Brain microvascular endothelial cell (primary cell): Measurements from ENCODE around the gene TTLL3.

ENCODE experiments used
- DNase-seq: peaks from one replicate; pipeline ENCODE4 v3.0.0-alpha.2; 2020
- H3K27ac ChIP-seq: fragments of 250-450 bp; sonication (Bioruptor Pico); 2 replicates; pipeline ENCODE4 v1.5.1; 2020; ENCODE audit warnings: mild to moderate bottlenecking, moderate library complexity
- H3K27me3 ChIP-seq: fragments of 250-450 bp; sonication (Bioruptor Pico); replicated peaks from 2 replicates; pipeline ENCODE4 v1.5.1; 2020; ENCODE audit warnings: mild to moderate bottlenecking
- H3K36me3 ChIP-seq: fragments of 250-450 bp; sonication (Bioruptor Pico); replicated peaks from 2 replicates; pipeline ENCODE4 v1.5.1; 2020; ENCODE audit warnings: mild to moderate bottlenecking
- H3K4me3 ChIP-seq: 2 replicates; pipeline ENCODE4 v1.5.1; 2011; ENCODE audit warnings: low read depth, mild to moderate bottlenecking, control low read depth, low read length, moderate library complexity
- in situ Hi-C: cut with HindIII; loops from 2 replicates; pipeline ENCODE4 v1.10.0; 2017; ENCODE audit warnings: low sequenced_read_pairs, low pct_ligation_motif_present
- TF ChIP-seq, protein P1 (sequence below): IDR thresholded peaks from 2 replicates; pipeline ENCODE4 v1.5.1; 2011; ENCODE audit warnings: low read depth, mild to moderate bottlenecking, moderate library complexity, low read length, control low read depth, inconsistent platforms; ENCODE audit errors: missing control alignments

Gene TTLL3

DNA sequence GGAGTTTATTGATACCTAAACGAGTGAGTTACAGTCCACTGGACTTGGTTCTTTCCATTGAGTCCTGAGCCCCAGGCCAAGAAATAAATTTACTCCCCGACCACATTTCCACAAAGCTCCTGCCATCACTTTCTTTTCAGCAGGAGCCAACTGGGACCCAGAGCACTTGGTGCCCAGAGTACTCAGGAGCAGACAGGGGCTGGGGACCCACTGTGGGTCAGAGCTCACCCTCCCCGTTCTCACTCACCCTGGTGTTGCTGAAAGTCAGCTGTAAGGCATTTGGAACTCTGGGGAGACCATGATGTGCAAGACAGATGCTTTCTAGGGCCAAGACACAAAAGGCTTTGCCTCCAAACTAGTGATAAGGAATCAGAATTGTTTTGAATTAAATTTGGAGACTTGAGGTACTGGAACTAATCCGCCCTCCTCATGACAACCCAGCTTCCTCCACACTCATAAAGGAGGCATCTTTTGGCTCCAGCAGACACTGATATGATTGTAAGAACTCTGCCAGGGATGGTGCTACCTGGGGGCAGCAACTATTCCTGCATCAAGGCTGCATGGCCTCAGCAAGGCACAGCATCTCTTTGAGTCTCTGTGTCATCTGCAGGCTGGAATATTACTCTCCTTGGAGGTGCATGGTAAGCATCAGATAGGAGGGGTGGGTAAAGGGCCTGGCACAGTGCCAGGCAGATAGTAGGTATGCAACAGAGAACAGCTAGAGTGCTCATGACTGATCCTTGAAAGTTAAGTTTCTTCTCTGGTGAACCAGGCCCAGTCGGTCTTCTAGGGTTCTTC lies 33.0 kb upstream of the TTLL3 start:
- TF ChIP-seq, protein P1, sequence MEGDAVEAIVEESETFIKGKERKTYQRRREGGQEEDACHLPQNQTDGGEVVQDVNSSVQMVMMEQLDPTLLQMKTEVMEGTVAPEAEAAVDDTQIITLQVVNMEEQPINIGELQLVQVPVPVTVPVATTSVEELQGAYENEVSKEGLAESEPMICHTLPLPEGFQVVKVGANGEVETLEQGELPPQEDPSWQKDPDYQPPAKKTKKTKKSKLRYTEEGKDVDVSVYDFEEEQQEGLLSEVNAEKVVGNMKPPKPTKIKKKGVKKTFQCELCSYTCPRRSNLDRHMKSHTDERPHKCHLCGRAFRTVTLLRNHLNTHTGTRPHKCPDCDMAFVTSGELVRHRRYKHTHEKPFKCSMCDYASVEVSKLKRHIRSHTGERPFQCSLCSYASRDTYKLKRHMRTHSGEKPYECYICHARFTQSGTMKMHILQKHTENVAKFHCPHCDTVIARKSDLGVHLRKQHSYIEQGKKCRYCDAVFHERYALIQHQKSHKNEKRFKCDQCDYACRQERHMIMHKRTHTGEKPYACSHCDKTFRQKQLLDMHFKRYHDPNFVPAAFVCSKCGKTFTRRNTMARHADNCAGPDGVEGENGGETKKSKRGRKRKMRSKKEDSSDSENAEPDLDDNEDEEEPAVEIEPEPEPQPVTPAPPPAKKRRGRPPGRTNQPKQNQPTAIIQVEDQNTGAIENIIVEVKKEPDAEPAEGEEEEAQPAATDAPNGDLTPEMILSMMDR: no peak
- Histone ChIP-seq H3K36me3 (peaks cover 12% of the 10 kb centered on the region), H3K4me3 (no peak overlapping the region), H3K27me3 (no peaks in the 10 kb centered on the region), H3K27ac (no peak overlapping the region)
- in situ Hi-C loops: no loop called here
- DNase-seq: no peak

DNA sequence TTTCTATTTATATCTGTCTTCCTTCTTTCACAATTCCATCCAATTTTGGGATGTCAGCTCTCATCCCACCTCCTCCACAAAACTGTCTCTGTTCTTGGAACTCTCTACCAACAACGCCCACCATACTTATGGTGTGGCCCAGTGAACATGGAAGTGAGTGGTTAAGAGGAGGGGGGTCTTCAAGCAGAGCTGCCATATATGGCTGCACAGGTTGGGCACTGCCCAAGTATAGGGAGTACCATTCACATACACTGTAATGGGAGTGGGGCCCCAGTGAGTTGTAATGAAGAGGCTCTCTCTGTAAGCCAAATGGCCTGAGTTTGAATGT lies 32.4 kb upstream of the TTLL3 start:
- H3K36me3 ChIP-seq: peaks cover 16% of the 10 kb centered on the region
- in situ Hi-C loops: no loop called here
- no peak overlapping the region for H3K4me3 ChIP-seq
- DNase-seq: no peak
- TF ChIP-seq, protein P1: no peak
- no peaks in the 10 kb centered on the region for H3K27me3 ChIP-seq
- no peak overlapping the region for H3K27ac ChIP-seq

DNA sequence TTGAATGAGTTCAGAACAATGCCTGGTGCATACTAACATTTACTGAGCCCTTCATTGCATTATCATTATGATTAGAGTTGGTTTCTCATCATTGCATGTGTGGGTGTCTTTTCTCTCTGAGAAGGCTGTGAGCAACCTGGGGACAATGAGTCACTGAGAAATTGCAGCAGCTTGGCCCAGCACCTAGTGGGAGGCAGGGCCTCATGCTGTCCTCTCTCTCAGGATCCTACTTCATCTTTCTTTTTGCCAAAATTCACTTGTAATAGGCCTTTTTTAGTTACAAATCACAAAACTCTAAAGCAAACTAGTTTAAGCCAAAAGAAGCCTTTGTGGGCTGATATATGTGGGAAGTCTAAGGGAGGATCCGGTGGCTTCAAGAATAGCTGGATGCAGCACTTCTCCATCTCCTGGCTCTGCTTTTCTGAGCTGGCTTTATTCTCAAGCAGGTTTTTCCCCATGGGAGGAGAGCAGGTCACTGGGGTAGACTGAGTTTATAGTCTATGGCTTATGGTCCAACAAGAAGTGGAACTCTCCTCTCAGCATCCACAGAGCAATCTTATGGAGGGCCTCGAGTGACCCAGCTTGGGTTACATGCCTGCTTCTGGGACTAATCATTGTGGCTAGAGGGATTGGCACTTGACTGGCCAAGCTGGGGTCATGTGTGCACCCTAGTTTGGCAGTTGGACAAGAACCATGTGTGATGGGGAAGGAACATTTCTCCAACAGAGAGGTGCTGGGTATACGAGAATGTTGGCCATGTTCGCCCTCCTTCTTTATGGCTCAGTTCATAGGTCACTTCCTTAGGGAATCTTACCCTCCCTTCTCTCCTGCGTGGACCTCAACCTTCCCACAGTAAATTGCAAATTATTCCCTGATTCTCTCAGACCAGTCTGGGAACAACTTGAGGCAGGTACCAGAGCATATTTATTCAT lies 31.7 kb upstream of the TTLL3 start:
- Histone ChIP-seq H3K27me3 (no peaks in the 10 kb centered on the region), H3K36me3 (peaks cover 16% of the 10 kb centered on the region), H3K4me3 (no peak overlapping the region), H3K27ac (no peak overlapping the region)
- DNase-seq: peak; percentile 43
- TF ChIP-seq, protein P1: no peak
- in situ Hi-C loops: no loop called here

DNA sequence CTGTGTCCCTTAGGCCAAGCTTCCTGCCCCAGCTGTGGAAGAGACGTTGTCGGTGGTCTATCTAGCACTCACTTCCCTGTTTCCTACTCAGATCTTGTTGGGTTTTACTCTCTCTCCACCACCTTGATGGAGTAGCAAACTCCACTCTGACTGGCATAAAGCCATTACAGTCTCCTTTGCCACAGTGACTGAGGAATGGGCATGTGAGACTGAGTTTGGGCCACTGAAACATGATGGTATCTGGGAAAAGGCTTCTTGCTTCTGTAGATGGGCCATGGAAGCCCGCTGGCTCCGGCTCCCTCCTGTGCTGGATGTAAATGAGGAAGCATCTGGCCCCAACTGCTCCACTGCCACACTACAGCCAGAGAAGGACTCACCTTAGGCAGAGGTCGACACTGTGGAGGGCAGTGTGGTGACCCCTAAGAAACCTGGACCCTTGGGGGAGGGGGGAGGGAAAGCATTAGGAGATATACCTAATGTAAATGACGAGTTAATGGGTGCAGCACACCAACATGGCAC lies 30.9 kb upstream of the TTLL3 start:
- Histone ChIP-seq H3K36me3 (peaks cover 20% of the 10 kb centered on the region), H3K27ac (no peak overlapping the region), H3K27me3 (no peaks in the 10 kb centered on the region), H3K4me3 (no peak overlapping the region)
- DNase-seq: no peak
- TF ChIP-seq, protein P1: no peak
- in situ Hi-C loops: no loop called here

DNA sequence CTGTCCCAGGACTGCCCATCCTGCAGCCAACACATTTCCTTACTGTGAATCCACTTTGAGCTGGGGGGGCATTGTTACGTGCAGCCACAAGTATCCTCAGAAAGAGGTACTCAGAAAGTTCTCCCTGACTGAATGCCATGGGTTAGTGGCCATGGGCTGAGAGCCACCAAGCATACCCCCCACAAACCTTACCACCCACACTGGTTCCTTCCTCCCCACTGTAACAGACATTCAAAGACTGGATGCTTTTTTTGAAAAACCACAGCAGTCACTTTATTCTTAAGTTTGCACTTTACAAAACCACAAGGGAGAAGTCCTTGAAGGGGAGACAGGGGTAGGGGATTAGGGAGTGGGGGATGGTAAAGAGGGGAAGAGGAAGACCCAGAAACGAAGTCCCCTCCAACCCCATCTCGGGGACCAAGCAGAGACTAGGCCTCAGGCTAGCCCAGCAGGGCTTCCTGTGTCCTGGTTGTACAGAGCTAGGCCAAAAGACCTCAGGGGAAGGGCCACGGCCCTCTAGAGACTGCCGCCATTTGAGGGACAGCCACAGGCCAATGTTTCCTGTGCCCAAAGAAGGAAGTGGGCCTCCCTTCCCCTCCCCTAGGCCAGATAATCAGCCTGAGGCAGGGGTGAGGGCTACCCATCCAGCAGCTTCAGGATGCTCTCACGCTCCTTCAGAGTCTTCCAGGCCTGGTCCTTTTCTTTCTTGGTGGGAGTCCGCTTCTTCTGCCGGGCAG lies 30.2 kb upstream of the TTLL3 start:
- Histone ChIP-seq H3K27me3 (no peaks in the 10 kb centered on the region), H3K4me3 (no peak overlapping the region), H3K36me3 (peaks cover 23% of the 10 kb centered on the region), H3K27ac (no peak overlapping the region)
- TF ChIP-seq, protein P1: no peak
- no peak for DNase-seq
- in situ Hi-C loops: no loop called here
